Stimulated activated CD4-positive, alpha-beta T cell treated with anti-CD3 and anti-CD28 coated beads, Interleukin-4, amount 100 ng/mL, for 48 hours (primary cell): ENCODE data around the gene TNFSF13.

Source experiments
- DNase-seq, 2 donors: peaks; one replicate each; pipeline ENCODE4 v3.0.0-alpha.2; 2020; ENCODE audit warnings: low read depth in 2 of 2

TNFSF13 gene

DNA sequence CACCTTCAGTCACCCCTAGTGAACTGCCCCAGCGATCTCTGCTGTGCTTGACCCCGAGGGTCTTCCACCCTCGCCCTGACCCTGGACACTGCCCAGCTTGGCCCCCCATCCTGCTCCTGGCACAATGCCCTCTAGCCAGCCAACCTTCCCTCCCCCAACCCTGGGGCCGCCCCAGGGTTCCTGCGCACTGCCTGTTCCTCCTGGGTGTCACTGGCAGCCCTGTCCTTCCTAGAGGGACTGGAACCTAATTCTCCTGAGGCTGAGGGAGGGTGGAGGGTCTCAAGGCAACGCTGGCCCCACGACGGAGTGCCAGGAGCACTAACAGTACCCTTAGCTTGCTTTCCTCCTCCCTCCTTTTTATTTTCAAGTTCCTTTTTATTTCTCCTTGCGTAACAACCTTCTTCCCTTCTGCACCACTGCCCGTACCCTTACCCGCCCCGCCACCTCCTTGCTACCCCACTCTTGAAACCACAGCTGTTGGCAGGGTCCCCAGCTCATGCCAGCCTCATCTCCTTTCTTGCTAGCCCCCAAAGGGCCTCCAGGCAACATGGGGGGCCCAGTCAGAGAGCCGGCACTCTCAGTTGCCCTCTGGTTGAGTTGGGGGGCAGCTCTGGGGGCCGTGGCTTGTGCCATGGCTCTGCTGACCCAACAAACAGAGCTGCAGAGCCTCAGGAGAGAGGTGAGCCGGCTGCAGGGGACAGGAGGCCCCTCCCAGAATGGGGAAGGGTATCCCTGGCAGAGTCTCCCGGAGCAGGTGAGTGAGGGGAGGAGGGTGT, at the start of gene TNFSF13:
Gene TNFSF13 (plus strand): TSS at position 207 of the 776 bp plus-strand sequence. CDS start 290 bp downstream, at position 497.
- no peak for DNase-seq

GRCh38 chr17:7508846-7509245, 49.7 kb upstream of the TNFSF13 start:
- no peak for DNase-seq

- DNase-seq = no peak
Observed at GRCh38 chr17:7509937-7510336, 48.6 kb upstream of the TNFSF13 start.

- DNase-seq = no peak
Observed at GRCh38 chr17:7511108-7511507, 47.4 kb upstream of the TNFSF13 start.

- DNase-seq = no peak
Observed at GRCh38 chr17:7512105-7512504, 46.4 kb upstream of the TNFSF13 start.

GRCh38 chr17:7512824-7513540, 45.6 kb upstream of the TNFSF13 start:
- DNase-seq = no peak

DNA sequence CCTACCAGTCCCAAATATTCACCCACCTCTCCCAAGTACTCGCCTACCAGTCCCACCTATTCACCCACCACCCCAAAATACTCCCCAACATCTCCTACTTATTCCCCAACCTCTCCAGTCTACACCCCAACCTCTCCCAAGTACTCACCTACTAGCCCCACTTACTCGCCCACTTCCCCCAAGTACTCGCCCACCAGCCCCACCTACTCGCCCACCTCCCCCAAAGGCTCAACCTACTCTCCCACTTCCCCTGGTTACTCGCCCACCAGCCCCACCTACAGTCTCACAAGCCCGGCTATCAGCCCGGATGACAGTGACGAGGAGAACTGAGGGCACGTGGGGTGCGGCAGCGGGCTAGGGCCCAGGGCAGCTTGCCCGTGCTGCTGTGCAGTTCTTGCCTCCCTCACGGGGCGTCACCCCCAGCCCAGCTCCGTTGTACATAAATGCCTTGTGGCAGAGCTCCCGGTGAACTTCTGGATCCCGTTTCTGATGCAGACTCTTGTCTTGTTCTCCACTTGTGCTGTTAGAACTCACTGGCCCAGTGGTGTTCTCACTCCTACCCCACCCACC, 44.6 kb upstream of the TNFSF13 start:
- no peak for DNase-seq

GRCh38 chr17:7515911-7516610, 42.5 kb upstream of the TNFSF13 start:
- no peak for DNase-seq

GRCh38 chr17:7523033-7523432, 35.5 kb upstream of the TNFSF13 start:
- peak; percentile 25 to 47 for DNase-seq

DNA sequence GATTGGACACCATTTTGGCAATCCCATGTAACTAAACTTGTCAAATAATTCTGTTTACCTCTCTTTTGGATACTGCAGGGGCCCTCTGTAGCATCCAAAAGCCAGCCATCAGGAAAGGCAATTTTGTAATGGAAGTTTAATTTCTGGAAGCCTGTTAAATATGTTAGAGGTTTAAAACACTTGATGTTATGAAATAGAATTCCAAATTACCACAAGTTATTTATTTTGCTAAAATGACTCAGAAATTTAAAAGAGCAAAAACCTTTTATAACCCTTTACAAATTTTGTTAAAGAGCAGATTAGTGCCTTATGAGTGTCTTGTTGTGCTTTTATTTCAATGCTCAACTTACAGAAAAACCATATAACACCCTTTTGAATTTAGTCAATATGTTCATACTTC, 29.7 kb upstream of the TNFSF13 start:
- no peak for DNase-seq

DNA sequence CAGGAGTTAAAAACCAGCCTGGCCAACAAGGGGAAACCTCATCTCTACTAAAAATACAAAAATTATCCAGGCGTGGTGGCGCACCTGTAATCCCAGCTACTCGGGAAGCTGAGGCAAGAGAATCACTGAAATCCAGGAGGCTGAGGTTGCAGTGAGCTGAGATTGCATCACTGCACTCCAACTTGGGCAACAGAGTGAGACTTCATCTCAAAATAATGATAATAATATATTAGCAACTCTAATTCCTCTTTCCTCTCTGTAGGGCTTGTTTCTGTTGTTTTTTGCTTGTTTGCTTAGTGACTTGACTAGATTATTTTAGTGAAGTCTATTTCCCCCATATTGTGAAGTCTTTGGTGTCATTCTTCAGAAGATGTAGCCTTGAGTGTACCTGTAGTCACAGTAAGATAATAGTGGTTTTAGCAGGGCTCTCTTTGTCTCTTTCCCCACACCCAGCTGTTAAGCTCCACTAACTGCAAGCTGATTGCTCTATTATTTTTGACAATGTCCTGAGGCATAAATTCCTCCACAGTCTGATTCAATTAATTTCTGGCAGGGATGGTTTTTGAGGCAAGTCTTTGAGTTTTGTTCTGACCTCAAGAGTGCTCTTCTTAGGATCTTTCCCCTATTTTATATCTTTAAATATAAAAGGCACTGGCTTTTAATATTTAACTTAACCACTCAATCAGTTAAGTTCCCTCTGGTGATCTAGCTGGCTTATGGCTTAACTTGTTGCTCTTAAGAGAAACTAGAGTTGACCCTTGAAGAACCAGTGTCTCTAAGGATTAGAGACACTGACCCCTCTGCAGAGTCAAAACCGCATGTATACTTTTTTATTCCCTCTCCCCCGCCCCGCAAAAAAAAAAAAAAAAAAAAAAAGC, 28.3 kb upstream of the TNFSF13 start:
- no peak for DNase-seq

DNA sequence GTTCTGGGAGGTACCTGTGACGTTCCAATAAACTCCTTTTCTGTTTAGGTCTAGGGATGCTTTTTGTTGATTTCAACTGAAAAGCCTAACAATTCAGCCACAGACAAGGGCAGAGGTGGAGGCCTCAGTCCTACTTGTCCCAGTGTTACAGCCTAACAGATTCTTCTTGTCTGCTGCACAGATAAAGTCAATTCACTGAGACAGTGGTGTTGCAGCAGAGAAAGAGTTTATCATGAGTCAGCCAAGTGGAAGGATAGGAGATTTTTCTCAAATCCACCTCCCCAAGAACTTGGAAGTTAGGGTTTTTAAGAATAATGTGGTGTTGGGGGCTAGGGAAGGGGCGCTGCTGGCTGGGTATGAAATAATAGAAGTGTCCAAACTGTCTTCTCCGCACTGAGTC, 20.5 kb upstream of the TNFSF13 start:
- DNase-seq = no peak

DNA sequence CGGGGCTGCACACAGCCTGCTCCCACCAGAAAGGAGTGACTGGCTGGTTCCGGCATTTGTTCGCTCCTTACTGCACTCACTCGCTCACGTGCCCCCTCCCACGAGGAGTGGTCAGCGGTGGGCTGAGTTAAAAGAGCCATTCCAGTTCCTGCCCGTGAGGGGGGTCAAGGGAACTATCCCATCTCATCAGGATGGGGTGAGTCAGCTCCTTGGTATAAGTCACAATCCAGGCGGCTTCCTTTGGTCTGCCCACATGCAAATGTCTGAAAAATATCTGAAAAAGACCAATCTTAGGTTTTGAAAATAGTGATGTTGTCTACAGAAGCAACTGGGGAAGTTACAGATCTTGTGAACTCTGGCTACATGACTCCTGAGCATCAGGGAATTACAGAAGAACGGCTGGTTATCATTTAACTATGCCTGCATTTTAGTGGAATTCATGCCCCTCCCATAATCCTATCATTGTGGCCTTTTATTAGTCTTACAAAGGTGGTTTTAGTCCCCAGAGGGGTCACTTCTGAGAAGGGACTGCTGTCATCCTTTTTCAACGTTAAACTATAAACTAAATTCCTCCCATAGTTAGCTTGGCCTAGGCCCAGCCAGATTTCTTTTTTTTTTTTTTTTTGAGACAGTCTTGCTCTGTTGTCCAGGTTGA, 19.5 kb upstream of the TNFSF13 start:
- no peak for DNase-seq

DNA sequence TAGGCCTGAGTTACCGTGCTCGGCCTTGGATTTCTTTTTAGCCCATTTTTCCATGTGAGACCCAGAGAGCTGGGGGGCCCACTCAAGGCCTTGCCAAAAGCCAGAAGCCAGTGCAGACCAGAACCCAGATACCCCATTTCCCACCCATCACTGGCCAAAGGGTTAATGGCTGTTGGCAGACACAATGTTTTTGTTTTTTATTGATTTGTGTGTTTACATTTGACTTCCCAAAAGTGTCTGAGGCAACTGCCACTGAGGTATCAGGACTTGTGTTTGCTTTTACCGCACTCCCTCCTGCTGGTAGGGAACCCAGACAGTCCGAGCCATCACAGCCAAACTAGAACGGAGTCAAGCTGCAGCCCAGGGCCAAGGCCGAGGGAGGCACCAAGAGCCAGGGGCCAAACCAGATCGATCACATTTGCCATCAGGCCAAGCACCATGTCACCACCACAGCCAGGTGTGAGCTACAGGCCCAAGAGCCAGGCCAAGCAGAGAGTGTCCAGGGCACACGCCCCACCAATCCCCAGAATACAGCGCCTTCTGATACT, 17.4 kb upstream of the TNFSF13 start:
- no peak for DNase-seq

GRCh38 chr17:7544911-7545310, 13.6 kb upstream of the TNFSF13 start:
- DNase-seq = no peak

GRCh38 chr17:7548585-7549400, 9.8 kb upstream of the TNFSF13 start, which contains the start of gene TNFSF12:
TSS of gene TNFSF12 (plus strand) at chr17:7549058. CDS start at chr17:7549154, 96 bp downstream.
- DNase-seq = peak in 1 of 2 donors; percentile 34

- DNase-seq = peak in 1 of 2 donors; percentile 34
Observed at GRCh38 chr17:7549401-7550055, 9.0 kb upstream of the TNFSF13 start.

- DNase-seq = no peak
Observed at GRCh38 chr17:7550344-7550743, 8.2 kb upstream of the TNFSF13 start.

GRCh38 chr17:7551396-7551795, 7.2 kb upstream of the TNFSF13 start:
- no peak for DNase-seq
